GM19035 (cell line): ENCODE results near the gene PDLIM4.

Experiments used
- ATAC-seq: cut with Tn5 transposase; IDR thresholded peaks from one replicate; pipeline ENCODE4 v1.9.1; 2021; ENCODE audit not compliant: unreplicated experiment

PDLIM4 gene

GRCh38 chr5:132253008-132253441, 4.5 kb upstream of the PDLIM4 start:
- ATAC-seq: no peak

GRCh38 chr5:132253452-132254320, 3.8 kb upstream of the PDLIM4 start:
- no peak for ATAC-seq

GRCh38 chr5:132254321-132254977, 3.0 kb upstream of the PDLIM4 start:
- no peak for ATAC-seq

- no peak for ATAC-seq
These were observed 1.3 kb upstream of the PDLIM4 start for GRCh38 chr5:132256086-132256782.

GRCh38 chr5:132256783-132257130, 739 bp upstream of the PDLIM4 start:
- ATAC-seq: no peak

- no peak for ATAC-seq
These were observed 889 bp downstream of the PDLIM4 start for GRCh38 chr5:132258102-132259068.

GRCh38 chr5:132259069-132259851, 1.8 kb downstream of the PDLIM4 start:
- ATAC-seq: no peak

GRCh38 chr5:132260051-132260450, 2.6 kb downstream of the PDLIM4 start:
- ATAC-seq: no peak

- ATAC-seq: no peak
These were observed 3.4 kb downstream of the PDLIM4 start for GRCh38 chr5:132260714-132261551.

- ATAC-seq: no peak
These were observed 4.7 kb downstream of the PDLIM4 start for GRCh38 chr5:132261881-132262845.

GRCh38 chr5:132262882-132263547, 5.5 kb downstream of the PDLIM4 start:
- ATAC-seq: no peak

GRCh38 chr5:132263548-132264261, 6.2 kb downstream of the PDLIM4 start:
- no peak for ATAC-seq

GRCh38 chr5:132264546-132265335, 7.2 kb downstream of the PDLIM4 start:
- ATAC-seq: no peak

GRCh38 chr5:132265336-132266030, 8.0 kb downstream of the PDLIM4 start:
- ATAC-seq: no peak
